ENCODE data around the gene NUBP2. TPM values are rescaled to one million over a fixed set of nuclear protein-coding genes. Genes with fewer than 3 reads are reported as not detected.

The NUBP2 gene
- total RNA-seq, 1 donor from 2014 or later, result 73.8 TPM

DNA sequence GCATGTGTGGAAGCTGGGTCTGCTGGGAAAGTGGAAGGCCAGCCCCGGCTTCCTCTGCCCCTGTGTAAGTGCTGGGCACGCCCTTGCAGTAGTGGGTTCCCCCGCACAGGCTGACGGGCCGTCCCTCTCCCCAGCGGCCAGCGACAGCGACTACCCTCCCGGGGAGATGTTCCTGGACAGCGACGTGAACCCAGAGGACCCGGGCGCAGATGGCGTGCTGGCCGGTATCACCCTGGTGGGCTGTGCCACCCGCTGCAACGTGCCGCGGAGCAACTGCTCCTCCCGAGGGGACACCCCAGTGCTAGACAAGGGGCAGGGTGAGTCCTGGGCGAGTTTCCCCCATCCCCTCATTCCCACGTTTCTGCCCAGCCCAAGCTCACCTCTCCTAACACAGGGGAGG lies 16.9 kb upstream of the NUBP2 start:
- H3K27ac Mint-ChIP-seq (ENCODE audit: unreplicated experiment), result no peak overlapping the region
- DNase-seq (ENCODE audit: low read depth, low spot score), result no peak
- peak overlapping the region; percentile 23 for H3K4me3 Mint-ChIP-seq
- no peaks in the 10 kb centered on the region for H3K4me1 Mint-ChIP-seq
- no peaks in the 10 kb centered on the region for H3K9me3 Mint-ChIP-seq
- peaks cover 3% of the 10 kb centered on the region for H3K27me3 Mint-ChIP-seq (ENCODE audit: low read depth)
- H3K36me3 Mint-ChIP-seq (ENCODE audit: low read depth), result peaks cover 3% of the 10 kb centered on the region
- TF ChIP-seq CTCF (conservative IDR thresholded peaks at IDR 0.05), result no peak

DNA sequence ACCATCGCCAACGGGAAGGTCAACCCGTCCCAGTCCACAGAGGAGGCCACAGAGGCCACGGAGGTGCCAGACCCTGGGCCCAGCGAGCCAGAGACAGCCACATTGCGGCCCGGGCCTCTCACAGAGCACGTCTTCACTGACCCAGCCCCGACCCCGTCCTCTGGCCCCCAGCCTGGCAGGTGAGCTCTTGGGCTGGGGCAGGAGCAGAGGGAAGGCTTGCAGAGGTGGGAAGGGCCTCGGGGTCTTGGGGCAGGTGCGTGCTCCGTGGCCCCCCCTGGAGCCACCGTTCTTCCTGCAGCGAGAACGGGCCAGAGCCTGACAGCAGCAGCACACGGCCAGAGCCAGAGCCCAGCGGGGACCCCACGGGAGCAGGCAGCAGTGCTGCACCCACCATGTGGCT lies 16.5 kb upstream of the NUBP2 start:
- H3K4me3 Mint-ChIP-seq, result peak overlapping the region; percentile 23

DNA sequence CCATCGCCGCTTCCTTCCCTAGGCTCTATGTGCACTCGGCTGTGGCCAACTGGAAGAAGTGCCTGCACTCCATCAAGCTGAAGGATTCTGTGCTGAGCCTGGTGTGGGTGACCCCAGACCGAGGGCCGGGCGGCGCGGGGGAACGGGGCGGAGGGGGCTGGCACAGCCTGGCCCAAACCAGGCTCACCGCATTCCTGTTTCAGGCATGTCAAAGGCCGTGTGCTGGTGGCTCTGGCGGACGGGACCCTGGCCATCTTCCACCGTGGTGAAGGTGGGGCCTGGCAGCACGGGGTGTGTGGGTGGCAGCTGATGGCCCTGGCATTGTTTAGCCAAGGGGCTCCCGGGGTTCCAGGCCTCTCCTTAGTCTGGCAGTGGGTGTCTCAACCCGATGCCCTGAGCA lies 16.1 kb upstream of the NUBP2 start:
- Mint-ChIP-seq H3K36me3 (ENCODE audit: low read depth) (no peaks in the 10 kb centered on the region), H3K27ac (ENCODE audit: unreplicated experiment) (no peak overlapping the region), H3K4me1 (peaks cover under 1% of the 10 kb centered on the region), H3K27me3 (ENCODE audit: low read depth) (peaks cover 3% of the 10 kb centered on the region), H3K4me3 (peak overlapping the region; percentile 69), H3K9me3 (no peaks in the 10 kb centered on the region)
- no peak for TF ChIP-seq CTCF (conservative IDR thresholded peaks at IDR 0.05)
- DNase-seq (ENCODE audit: low read depth, low spot score), result no peak

More for the DNA sequence above, 16.5 kb upstream of the NUBP2 start:
- no peak for TF ChIP-seq CTCF (conservative IDR thresholded peaks at IDR 0.05)
- Mint-ChIP-seq H3K9me3 (no peaks in the 10 kb centered on the region), H3K4me1 (no peaks in the 10 kb centered on the region), H3K36me3 (ENCODE audit: low read depth) (peaks cover 1% of the 10 kb centered on the region), H3K27ac (ENCODE audit: unreplicated experiment) (no peak overlapping the region), H3K27me3 (ENCODE audit: low read depth) (peaks cover 3% of the 10 kb centered on the region)
- DNase-seq (ENCODE audit: low read depth, low spot score), result no peak

- Mint-ChIP-seq H3K4me1 (peaks cover 7% of the 10 kb centered on the region), H3K27me3 (ENCODE audit: low read depth) (peaks cover 6% of the 10 kb centered on the region), H3K9me3 (no peaks in the 10 kb centered on the region), H3K4me3 (peak overlapping the region; percentile 69), H3K36me3 (ENCODE audit: low read depth) (peaks cover 6% of the 10 kb centered on the region), H3K27ac (ENCODE audit: unreplicated experiment) (no peak overlapping the region)
- no peak for DNase-seq (ENCODE audit: low read depth, low spot score)
- no peak for TF ChIP-seq CTCF (conservative IDR thresholded peaks at IDR 0.05)
Measured at GRCh38 chr16:1767116-1767994, 15.4 kb upstream of the NUBP2 start.

DNA sequence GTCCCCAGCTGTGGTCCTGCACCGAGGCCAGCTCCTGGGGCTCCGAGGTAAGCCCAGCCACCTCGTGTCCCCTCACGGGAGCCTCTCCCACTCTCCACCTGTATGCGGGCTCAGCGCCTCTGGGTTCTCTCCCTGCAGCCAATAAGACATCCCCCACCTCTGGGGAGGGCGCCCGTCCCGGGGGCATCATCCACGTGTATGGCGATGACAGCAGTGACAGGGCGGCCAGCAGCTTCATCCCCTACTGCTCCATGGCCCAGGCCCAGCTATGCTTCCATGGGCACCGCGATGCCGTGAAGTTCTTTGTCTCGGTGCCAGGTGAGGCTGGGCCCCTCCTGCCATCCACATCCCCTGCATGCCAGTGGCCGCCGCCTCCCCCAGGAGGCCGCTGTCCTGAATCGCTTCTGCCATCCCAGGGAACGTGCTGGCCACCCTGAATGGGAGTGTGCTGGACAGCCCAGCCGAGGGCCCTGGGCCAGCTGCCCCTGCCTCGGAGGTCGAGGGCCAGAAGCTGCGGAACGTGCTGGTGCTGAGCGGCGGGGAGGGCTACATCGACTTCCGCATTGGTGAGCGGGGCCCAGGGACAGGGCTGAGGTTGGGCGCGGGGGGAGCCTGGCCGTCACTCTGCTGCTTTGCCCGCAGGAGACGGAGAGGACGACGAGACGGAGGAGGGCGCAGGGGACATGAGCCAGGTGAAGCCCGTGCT lies 14.5 kb upstream of the NUBP2 start:
- H3K36me3 Mint-ChIP-seq (ENCODE audit: low read depth), result peaks cover 6% of the 10 kb centered on the region
- DNase-seq (ENCODE audit: low read depth, low spot score), result no peak
- H3K4me3 Mint-ChIP-seq, result peak overlapping the region; percentile 47
- peaks cover 8% of the 10 kb centered on the region for H3K4me1 Mint-ChIP-seq
- H3K9me3 Mint-ChIP-seq, result no peaks in the 10 kb centered on the region
- no peak for TF ChIP-seq CTCF (conservative IDR thresholded peaks at IDR 0.05)
- H3K27me3 Mint-ChIP-seq (ENCODE audit: low read depth), result peaks cover 6% of the 10 kb centered on the region
- no peak overlapping the region for H3K27ac Mint-ChIP-seq (ENCODE audit: unreplicated experiment)

Data from neural crest cell (in vitro differentiated cells).